ENCODE measurements around the gene FKBP5.
"Not testable (repeated sequence)": the region's sequence is repeated elsewhere in the genome, so short reads cannot be mapped to it uniquely, and the experiment has no call there.

FKBP5 gene

GRCh38 chr6:35723587-35723986, 34.9 kb upstream of the FKBP5 start:
- DNase-seq (ENCODE audit: low spot score) = no peak

GRCh38 chr6:35722121-35722761, 33.5 kb upstream of the FKBP5 start:
- DNase-seq (ENCODE audit: low spot score) = no peak

GRCh38 chr6:35719830-35720733, 31.4 kb upstream of the FKBP5 start:
- peak; percentile 87 for DNase-seq (ENCODE audit: low spot score)

- DNase-seq (ENCODE audit: low spot score) = no peak
These were observed 30.7 kb upstream of the FKBP5 start for GRCh38 chr6:35719404-35719829.

- DNase-seq (ENCODE audit: low spot score) = no peak
These were observed 30.2 kb upstream of the FKBP5 start for GRCh38 chr6:35718911-35719381.

GRCh38 chr6:35718375-35718736, 29.6 kb upstream of the FKBP5 start:
- DNase-seq (ENCODE audit: low spot score) = no peak

GRCh38 chr6:35717449-35718374, 29.0 kb upstream of the FKBP5 start:
- no peak for DNase-seq (ENCODE audit: low spot score)

- DNase-seq (ENCODE audit: low spot score) = no peak
These were observed 28.1 kb upstream of the FKBP5 start for GRCh38 chr6:35716798-35717197.

- DNase-seq (ENCODE audit: low spot score) = no peak
These were observed 24.5 kb upstream of the FKBP5 start for GRCh38 chr6:35713006-35713767.

- DNase-seq (ENCODE audit: low spot score) = no peak
These were observed 23.0 kb upstream of the FKBP5 start for GRCh38 chr6:35711731-35712130.

GRCh38 chr6:35710241-35710847, 21.6 kb upstream of the FKBP5 start:
- no peak for DNase-seq (ENCODE audit: low spot score)

GRCh38 chr6:35708585-35708984, 19.9 kb upstream of the FKBP5 start:
- no peak for DNase-seq (ENCODE audit: low spot score)

GRCh38 chr6:35707714-35708407, 19.1 kb upstream of the FKBP5 start:
- no peak for DNase-seq (ENCODE audit: low spot score)

GRCh38 chr6:35706468-35706867, 17.8 kb upstream of the FKBP5 start:
- DNase-seq (ENCODE audit: low spot score) = no peak

- no peak for DNase-seq (ENCODE audit: low spot score)
These were observed 14.8 kb upstream of the FKBP5 start for GRCh38 chr6:35703554-35703953.

GRCh38 chr6:35698858-35699257, 10.1 kb upstream of the FKBP5 start:
- no peak for DNase-seq (ENCODE audit: low spot score)

- DNase-seq (ENCODE audit: low spot score) = not testable (repeated sequence)
These were observed 9.7 kb upstream of the FKBP5 start for GRCh38 chr6:35698430-35698829.

GRCh38 chr6:35694462-35694861, 5.7 kb upstream of the FKBP5 start:
- no peak for DNase-seq (ENCODE audit: low spot score)

- DNase-seq (ENCODE audit: low spot score) = no peak
These were observed 2.5 kb upstream of the FKBP5 start for GRCh38 chr6:35691027-35691824.

GRCh38 chr6:35690484-35690883, 1.8 kb upstream of the FKBP5 start:
- DNase-seq (ENCODE audit: low spot score) = no peak

Data from kidney capillary endothelial cell (primary cell).